Mesothelial cell of epicardium (in vitro differentiated cells): ENCODE results near the gene LUC7L3. TPM values are rescaled to one million over a fixed set of nuclear protein-coding genes. Genes with fewer than 3 reads are reported as not detected.

Experiments
- DNase-seq, 2 experiments: peaks; one replicate each; pipeline ENCODE4 v3.0.0; 2021; ENCODE audit warnings: low spot score in 2 of 2; ENCODE audit not compliant: unreplicated experiment in 2 of 2
- H3K27ac Mint-ChIP-seq: 2 replicates; pipeline ENCODE4 v1.8.0; 2021; ENCODE audit warnings: mixed read lengths
- H3K27me3 Mint-ChIP-seq: 2 replicates; pipeline ENCODE4 v1.8.0; 2021; ENCODE audit warnings: low read depth, mixed read lengths
- H3K36me3 Mint-ChIP-seq: 2 replicates; pipeline ENCODE4 v1.8.0; 2021; ENCODE audit warnings: mixed read lengths
- H3K4me1 Mint-ChIP-seq: 2 replicates; pipeline ENCODE4 v1.8.0; 2021; ENCODE audit warnings: mixed read lengths
- H3K4me3 Mint-ChIP-seq: 2 replicates; pipeline ENCODE4 v1.8.0; 2021; ENCODE audit warnings: mild to moderate bottlenecking, moderate library complexity, mixed read lengths
- H3K9me3 Mint-ChIP-seq: 2 replicates; pipeline ENCODE4 v1.8.0; 2021; ENCODE audit warnings: mixed read lengths
- total RNA-seq: library from RNA; stranded (reverse); gene quantifications from 3 replicates; pipeline ENCODE4 v1.2.1, GENCODE V29; 2021
- TF ChIP-seq, protein P1 (sequence below): fragments of 200-600 bp; sonication (generic); IDR thresholded peaks from one replicate; pipeline ENCODE4 v1.5.0; 2021; ENCODE audit warnings: antibody characterized with exemption; ENCODE audit not compliant: unreplicated experiment

LUC7L3 gene
- total RNA-seq, 1 donor from 2014 or later, result 261 TPM

DNA sequence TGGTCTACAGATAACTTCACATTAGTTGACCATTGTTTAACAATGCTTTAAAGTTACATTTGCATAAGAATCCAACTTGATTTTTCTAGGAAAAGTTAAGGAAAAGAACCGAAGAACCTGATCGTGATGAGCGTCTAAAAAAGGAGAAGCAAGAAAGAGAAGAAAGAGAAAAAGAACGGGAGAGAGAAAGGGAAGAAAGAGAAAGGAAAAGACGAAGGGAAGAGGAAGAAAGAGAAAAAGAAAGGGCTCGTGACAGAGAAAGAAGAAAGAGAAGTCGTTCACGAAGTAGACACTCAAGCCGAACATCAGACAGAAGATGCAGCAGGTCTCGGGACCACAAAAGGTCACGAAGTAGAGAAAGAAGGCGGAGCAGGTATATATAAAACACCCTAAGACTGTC is 26.2 kb downstream of the LUC7L3 start:
- TF ChIP-seq, protein P1, sequence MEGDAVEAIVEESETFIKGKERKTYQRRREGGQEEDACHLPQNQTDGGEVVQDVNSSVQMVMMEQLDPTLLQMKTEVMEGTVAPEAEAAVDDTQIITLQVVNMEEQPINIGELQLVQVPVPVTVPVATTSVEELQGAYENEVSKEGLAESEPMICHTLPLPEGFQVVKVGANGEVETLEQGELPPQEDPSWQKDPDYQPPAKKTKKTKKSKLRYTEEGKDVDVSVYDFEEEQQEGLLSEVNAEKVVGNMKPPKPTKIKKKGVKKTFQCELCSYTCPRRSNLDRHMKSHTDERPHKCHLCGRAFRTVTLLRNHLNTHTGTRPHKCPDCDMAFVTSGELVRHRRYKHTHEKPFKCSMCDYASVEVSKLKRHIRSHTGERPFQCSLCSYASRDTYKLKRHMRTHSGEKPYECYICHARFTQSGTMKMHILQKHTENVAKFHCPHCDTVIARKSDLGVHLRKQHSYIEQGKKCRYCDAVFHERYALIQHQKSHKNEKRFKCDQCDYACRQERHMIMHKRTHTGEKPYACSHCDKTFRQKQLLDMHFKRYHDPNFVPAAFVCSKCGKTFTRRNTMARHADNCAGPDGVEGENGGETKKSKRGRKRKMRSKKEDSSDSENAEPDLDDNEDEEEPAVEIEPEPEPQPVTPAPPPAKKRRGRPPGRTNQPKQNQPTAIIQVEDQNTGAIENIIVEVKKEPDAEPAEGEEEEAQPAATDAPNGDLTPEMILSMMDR, result no peak
- no peak overlapping the region for H3K4me3 Mint-ChIP-seq
- H3K27ac Mint-ChIP-seq, result no peak overlapping the region
- no peak for DNase-seq
- H3K9me3 Mint-ChIP-seq, result no peaks in the 10 kb centered on the region
- H3K36me3 Mint-ChIP-seq, result peaks cover 66% of the 10 kb centered on the region
- H3K27me3 Mint-ChIP-seq, result no peaks in the 10 kb centered on the region
- H3K4me1 Mint-ChIP-seq, result no peaks in the 10 kb centered on the region

DNA sequence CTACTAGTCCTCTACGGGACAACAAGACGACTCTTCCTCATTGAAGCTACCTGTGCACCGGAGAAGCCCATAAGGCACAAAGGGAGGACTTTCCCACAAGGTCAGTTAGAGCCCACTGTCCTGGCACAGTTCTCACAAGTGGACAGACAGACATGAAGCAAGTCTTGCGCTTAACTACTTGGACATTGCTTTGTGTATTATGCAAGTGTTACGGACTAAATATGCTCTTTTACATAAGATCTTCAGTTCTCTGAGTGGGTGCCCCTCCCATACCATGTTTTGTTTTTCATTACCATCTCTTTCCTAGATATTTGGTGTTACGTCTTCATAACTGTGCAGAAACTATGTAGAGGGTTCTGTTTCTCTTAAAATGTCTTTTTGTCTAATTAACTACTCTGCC is 29.8 kb downstream of the LUC7L3 start:
- DNase-seq, result no peak
- Mint-ChIP-seq H3K4me3 (no peak overlapping the region), H3K4me1 (no peaks in the 10 kb centered on the region), H3K27me3 (no peaks in the 10 kb centered on the region), H3K36me3 (peaks cover 56% of the 10 kb centered on the region), H3K9me3 (no peaks in the 10 kb centered on the region), H3K27ac (peak overlapping the region; percentile 39)
- TF ChIP-seq, protein P1, result no peak

DNA sequence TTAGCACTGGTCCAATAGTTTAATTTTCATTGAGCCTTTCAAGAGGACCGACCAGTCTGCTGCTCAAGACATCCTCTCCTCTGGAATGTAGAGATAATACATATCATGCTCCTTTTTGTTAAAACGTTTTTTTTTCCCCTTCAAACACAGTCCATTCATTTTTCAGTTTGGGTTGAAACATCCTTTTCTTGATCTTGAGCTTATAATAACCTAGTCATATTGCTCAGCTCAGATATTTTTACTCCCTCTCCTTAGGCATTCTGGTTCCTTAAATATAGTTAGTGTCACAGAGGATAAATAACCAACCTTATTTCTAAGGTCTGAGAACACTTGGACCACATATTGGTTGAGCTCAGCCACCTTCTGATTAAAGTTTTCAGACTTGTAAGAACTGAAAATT is 35.1 kb downstream of the LUC7L3 start:
- peaks cover 26% of the 10 kb centered on the region for H3K36me3 Mint-ChIP-seq
- no peak for DNase-seq
- no peak overlapping the region for H3K4me3 Mint-ChIP-seq
- no peaks in the 10 kb centered on the region for H3K9me3 Mint-ChIP-seq
- TF ChIP-seq, protein P1, result no peak
- H3K27me3 Mint-ChIP-seq, result no peaks in the 10 kb centered on the region
- no peak overlapping the region for H3K27ac Mint-ChIP-seq
- no peaks in the 10 kb centered on the region for H3K4me1 Mint-ChIP-seq

DNA sequence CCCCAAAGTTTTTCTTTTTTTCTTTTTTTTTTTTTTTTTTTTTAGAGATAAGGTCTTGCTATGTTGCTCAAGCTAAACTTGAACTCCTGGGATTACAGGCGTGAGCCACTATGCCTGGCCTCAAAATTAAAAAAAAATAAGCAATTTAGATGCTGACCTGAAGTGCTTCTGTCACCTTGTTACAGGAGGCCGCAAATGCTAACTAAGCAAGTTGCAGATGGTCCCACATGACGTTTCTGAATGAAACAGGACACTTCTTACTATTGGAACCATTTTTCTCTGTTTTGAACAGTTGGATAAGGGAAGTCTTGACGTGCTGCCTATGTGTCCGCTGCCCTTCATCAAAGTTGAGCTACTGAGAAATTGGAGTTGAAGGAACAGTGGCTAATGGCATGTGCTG is 39.1 kb downstream of the LUC7L3 start:
- H3K4me3 Mint-ChIP-seq, result no peak overlapping the region
- DNase-seq, result no peak
- H3K4me1 Mint-ChIP-seq, result peaks cover 8% of the 10 kb centered on the region

DNA sequence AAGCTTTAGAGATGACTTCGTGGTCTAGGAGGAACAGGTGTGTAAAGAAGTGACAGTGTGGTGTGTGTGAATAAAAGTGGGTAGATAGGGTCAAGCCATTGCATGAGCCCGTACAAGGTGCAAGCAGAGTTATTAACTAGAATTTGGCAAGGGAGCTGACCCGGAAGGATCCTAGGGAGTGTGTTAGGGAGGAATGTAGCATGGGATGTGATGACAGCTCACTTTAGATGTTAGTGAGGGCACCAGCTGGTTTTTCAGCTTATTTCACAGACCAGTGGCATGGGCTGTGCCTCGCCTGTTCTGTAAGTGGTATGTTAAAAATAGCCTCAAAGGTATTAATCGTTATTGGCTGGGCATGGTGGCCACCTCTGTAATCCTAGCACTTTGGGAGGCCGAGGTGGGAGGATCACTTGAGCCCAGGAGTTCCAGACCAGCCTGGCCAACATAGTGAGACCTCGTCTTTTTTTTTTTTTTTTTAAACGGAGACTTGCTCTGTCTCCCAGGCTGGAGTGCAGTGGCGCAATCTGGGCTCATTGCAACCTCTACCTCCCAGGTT is 39.7 kb downstream of the LUC7L3 start:
- H3K4me3 Mint-ChIP-seq, result no peak overlapping the region
- TF ChIP-seq, protein P1, result no peak
- H3K27ac Mint-ChIP-seq, result no peak overlapping the region
- H3K27me3 Mint-ChIP-seq, result no peaks in the 10 kb centered on the region
- H3K36me3 Mint-ChIP-seq, result peaks cover 3% of the 10 kb centered on the region
- no peaks in the 10 kb centered on the region for H3K9me3 Mint-ChIP-seq
- DNase-seq, result no peak
- peaks cover 11% of the 10 kb centered on the region for H3K4me1 Mint-ChIP-seq

More for the DNA sequence above, 39.1 kb downstream of the LUC7L3 start:
- Mint-ChIP-seq H3K9me3 (no peaks in the 10 kb centered on the region), H3K27me3 (no peaks in the 10 kb centered on the region), H3K36me3 (peaks cover 7% of the 10 kb centered on the region), H3K27ac (no peak overlapping the region)
- TF ChIP-seq, protein P1, result no peak

DNA sequence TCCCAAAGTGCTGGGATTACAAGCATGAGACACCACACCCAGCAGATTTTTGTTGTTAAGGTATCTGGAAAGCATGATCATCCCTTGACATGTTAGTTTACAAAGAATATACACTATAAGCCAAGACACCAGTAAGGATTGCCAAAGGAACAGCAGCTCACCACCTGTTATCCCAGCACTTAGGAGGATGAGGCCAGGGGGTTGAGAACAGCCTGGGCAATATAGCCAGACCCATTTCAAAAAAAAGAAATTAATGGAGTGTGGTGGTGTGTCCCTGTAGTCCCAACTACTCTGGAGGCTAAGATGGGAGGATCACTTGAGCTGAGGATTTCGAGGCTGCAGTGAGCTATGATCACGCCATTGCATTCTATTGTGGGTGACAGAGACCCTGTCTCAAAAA is 42.8 kb downstream of the LUC7L3 start:
- peak overlapping the region; percentile 75 for H3K4me3 Mint-ChIP-seq
- TF ChIP-seq, protein P1, result no peak
- H3K36me3 Mint-ChIP-seq, result no peaks in the 10 kb centered on the region
- H3K27me3 Mint-ChIP-seq, result no peaks in the 10 kb centered on the region
- no peaks in the 10 kb centered on the region for H3K9me3 Mint-ChIP-seq
- peaks cover 20% of the 10 kb centered on the region for H3K4me1 Mint-ChIP-seq
- no peak for DNase-seq
- H3K27ac Mint-ChIP-seq, result no peak overlapping the region
